GM10248 (cell line): ENCODE data around the gene ARHGEF40.

Source experiments
- CTCF ChIA-PET: fragments of 300-600 bp; sonication (Branson Sonifier 250); formaldehyde crosslinking; extraction: SDS; loops from one replicate; lab custom pipeline; 2021; ENCODE audit warnings: antibody characterized with exemption; lab: Yijun Ruan, JAX
- POLR2A ChIA-PET: fragments of 350-650 bp; sonication (Branson Sonifier 250); formaldehyde crosslinking; extraction: SDS; loops from one replicate; lab custom pipeline; 2020; ENCODE audit warnings: antibody characterized with exemption; lab: Yijun Ruan, JAX
- DNase-seq: peaks from one replicate; pipeline ENCODE4 v3.0.0; 2012; ENCODE audit errors: extremely low spot score
- CTCF ChIP-seq: IDR thresholded peaks from 2 replicates; pipeline ENCODE4 v1.5.1; 2012; ENCODE audit warnings: mild to moderate bottlenecking, low read depth; ENCODE audit errors: extremely low read depth, missing control alignments, control extremely low read depth

Gene ARHGEF40

GRCh38 chr14:21053184-21054122 is 16.7 kb upstream of the ARHGEF40 start:
- no peak for TF ChIP-seq CTCF
- POLR2A ChIA-PET = no interaction called here
- CTCF ChIA-PET = interaction anchor here (1.2 kb wide), 1 partner anchor 48 kb away, joined by 3 read pairs; no protein-coding TSS in a partner anchor

DNA sequence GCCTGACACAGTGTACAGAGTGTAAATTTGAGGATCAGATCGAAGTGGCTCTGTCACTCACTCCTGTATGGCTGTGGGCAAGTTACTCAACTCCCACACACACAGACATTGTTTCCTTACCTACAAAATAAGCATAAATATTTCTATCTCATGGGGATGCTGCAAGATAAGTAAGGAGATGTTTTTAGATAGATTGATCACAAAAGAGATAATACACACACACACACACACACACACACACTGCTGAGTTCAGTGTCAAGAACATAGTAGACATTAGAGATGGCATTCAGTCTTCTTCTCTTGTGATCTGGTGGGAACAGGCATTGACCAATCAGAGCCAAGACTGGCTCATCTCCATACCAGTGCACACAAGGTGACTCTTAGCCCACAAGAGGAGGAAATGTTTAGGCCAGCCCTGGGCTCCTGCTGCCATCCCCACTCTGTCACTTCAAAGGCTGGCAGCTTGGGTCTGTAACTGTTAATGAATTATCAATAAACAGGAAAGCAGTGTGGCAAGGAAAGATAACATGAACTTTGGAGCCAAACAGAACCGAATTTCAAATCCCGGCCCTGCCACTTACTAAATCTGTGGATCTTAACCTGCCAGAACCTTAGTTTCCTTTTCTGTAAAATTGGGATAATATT is 15.9 kb upstream of the ARHGEF40 start:
- ChIA-PET CTCF (interaction anchor here (1.2 kb wide), 1 partner anchor 49 kb away, joined by 3 read pairs; no protein-coding TSS in a partner anchor), POLR2A (no interaction called here)
- no peak for DNase-seq
- TF ChIP-seq CTCF = no peak

More at GRCh38 chr14:21053184-21054122, 16.7 kb upstream of the ARHGEF40 start:
- no peak for DNase-seq

DNA sequence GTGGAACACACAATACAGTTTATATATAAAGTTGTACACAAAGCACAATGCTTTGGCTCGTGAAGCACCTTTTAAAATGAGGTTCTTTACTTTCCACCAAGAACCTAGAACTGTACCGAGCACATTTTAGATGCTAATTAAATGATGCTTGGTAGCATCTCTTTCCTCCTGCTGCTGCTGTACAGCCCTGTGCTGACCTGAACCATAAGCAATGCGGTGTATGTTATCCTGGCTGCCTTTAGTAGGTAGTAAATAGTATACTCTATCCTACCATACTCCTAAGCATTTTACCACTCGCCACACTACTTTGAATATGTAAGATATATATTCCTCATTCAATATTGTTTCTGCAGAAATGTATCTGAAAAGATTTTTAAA is 15.3 kb upstream of the ARHGEF40 start:
- POLR2A ChIA-PET = no interaction called here
- CTCF ChIA-PET = interaction anchor here (2.7 kb wide), 1 partner anchor 38 kb away, joined by 11 read pairs; no protein-coding TSS in a partner anchor
- TF ChIP-seq CTCF = no peak

GRCh38 chr14:21055432-21056117 is 14.5 kb upstream of the ARHGEF40 start:
- ChIA-PET POLR2A (no interaction called here), CTCF (interaction anchor here (1.3 to 2.7 kb wide), 3 partner anchors 10 to 41 kb away, joined by 3 to 11 read pairs (median 5); no protein-coding TSS in a partner anchor)
- TF ChIP-seq CTCF = no peak
- DNase-seq = no peak

More for the DNA sequence above, 15.3 kb upstream of the ARHGEF40 start:
- DNase-seq = no peak

GRCh38 chr14:21056520-21057163 is 13.5 kb upstream of the ARHGEF40 start:
- no peak for TF ChIP-seq CTCF
- ChIA-PET POLR2A (no interaction called here), CTCF (interaction anchor here (0.9 to 2.7 kb wide), 6 partner anchors 9 to 51 kb away, joined by 3 to 11 read pairs (median 4); no protein-coding TSS in a partner anchor)
- no peak for DNase-seq
